ENCODE results near the gene GBP2. TPM values are rescaled to one million over a fixed set of nuclear protein-coding genes. Genes with fewer than 3 reads are reported as not detected.

The GBP2 gene
- total RNA-seq, 2 experiments from 2014 or later, result 87.6 to 91.8 TPM

DNA sequence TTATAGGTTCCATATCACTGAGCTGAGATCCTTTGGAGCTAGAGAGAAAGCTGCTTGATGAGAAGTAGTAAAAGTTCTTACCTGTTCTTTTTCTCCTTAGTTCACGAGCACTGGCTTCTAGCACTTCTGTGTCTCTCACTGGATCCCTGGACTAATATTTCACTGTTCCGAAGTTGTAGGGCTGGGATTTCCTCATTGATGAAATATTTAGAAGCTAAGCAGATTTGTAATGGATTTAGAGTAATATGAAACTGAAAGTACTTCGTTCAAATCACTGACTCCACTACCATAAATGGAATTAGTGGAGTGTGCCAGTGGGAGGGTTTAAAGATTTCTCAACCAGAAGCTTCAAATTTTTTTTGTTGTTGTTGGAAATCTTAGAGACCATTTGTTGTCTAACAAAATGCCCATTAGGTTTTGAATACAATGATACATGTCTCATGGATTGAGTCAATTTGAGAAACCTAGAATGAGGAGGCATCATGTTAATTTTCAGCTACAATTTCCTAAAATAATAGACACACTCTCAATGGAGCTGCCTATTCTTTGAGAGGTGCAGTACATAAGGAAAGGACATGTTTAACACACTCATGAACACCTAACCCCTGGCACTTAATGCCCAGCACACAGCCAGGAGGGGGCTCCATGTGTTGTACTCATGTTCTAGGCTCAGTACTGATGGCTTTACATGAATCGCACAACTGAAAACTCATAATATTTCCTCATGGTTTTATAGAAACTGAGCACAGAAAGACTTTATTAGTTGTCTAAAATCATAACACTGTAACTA lies 60.6 kb downstream of the GBP2 start, which contains the start of gene GBP1:
Gene GBP1 (minus strand): TSS at position 130 of the 790 bp plus-strand sequence. CDS start 1,974 bp downstream, outside the sequence.
- Mint-ChIP-seq H3K9me3 (no peaks in the 10 kb centered on the region), H3K4me1 (ENCODE audit: low read depth) (peaks cover 74% of the 10 kb centered on the region), H3K27me3 (no peaks in the 10 kb centered on the region), H3K27ac (peak within 1 kb of the TSS; percentile 93), H3K4me3 (peak within 1 kb of the TSS; percentile 97), H3K36me3 (ENCODE audit: low read depth) (peaks cover 49% of the 10 kb centered on the region)
- Histone ChIP-seq H3K9me3 (ENCODE audit: control insufficient read depth in 1 of 2, insufficient read depth in 1 of 2, low read length in 2 of 2) (no peaks in the 10 kb centered on the region), H3K4me3 (ENCODE audit: low read length) (peak within 1 kb of the TSS; percentile 61), H3K4me1 (ENCODE audit: insufficient read depth, low read length) (peaks cover 13% of the 10 kb centered on the region), H3K36me3 (ENCODE audit: insufficient read depth, low read length) (peaks cover 15% of the 10 kb centered on the region), H3K27ac (ENCODE audit: low read depth in 1 of 2, low read length in 2 of 2) (peak within 1 kb of the TSS; percentile 69 to 70), H3K27me3 (ENCODE audit: control insufficient read depth in 1 of 2, insufficient read depth in 2 of 2, low read length in 2 of 2) (no peaks in the 10 kb centered on the region)
- ChIA-PET POLR2A (interaction anchor here (0.8 to 3.0 kb wide), 22 partner anchors 9 to 543 kb away, joined by 3 to 22 read pairs (median 4); partner anchors contain the start of genes GBP2, GBP3, GBP4 and GBP5), CTCF (interaction anchor here (0.7 to 2.6 kb wide), 3 partner anchors 20 to 92 kb away, joined by 3 to 6 read pairs (median 4); no protein-coding TSS in a partner anchor)
- DNase-seq (peak in 4 of 14 experiments; percentile 14 to 81 (median 71)), ATAC-seq (ENCODE audit: poor library complexity) (peak; percentile 87)
- no peak for TF ChIP-seq CTCF (IDR thresholded peaks at IDR 0.05)
- intact Hi-C loops (cut with DNase I, micrococcal nuclease), result loop anchor here (1.0 to 5.0 kb wide), 3 partner anchors 38 to 292 kb away; partner anchors contain the start of gene GBP3 (in 1 of the 2)

- H3K27ac Mint-ChIP-seq, result peak overlapping the region; percentile 93
Observed at GRCh38 chr1:89064632-89065031, 61.3 kb downstream of the GBP2 start.

More at GRCh38 chr1:89064632-89065031, 61.3 kb downstream of the GBP2 start:
- Histone ChIP-seq H3K36me3 (ENCODE audit: insufficient read depth, low read length) (peaks cover 21% of the 10 kb centered on the region), H3K27ac (ENCODE audit: low read depth in 1 of 2, low read length in 2 of 2) (peak overlapping the region; percentile 69 to 70), H3K27me3 (ENCODE audit: control insufficient read depth in 1 of 2, insufficient read depth in 2 of 2, low read length in 2 of 2) (no peaks in the 10 kb centered on the region), H3K9me3 (ENCODE audit: control insufficient read depth in 1 of 2, insufficient read depth in 1 of 2, low read length in 2 of 2) (no peaks in the 10 kb centered on the region), H3K4me1 (ENCODE audit: insufficient read depth, low read length) (peaks cover 16% of the 10 kb centered on the region), H3K4me3 (ENCODE audit: low read length) (peak overlapping the region; percentile 61)
- no peaks in the 10 kb centered on the region for H3K27me3 Mint-ChIP-seq
- CTCF ChIA-PET, result interaction anchor here (0.7 to 2.6 kb wide), 3 partner anchors 21 to 91 kb away, joined by 3 to 6 read pairs (median 4); no protein-coding TSS in a partner anchor
- POLR2A ChIA-PET, result interaction anchor here (0.8 to 3.0 kb wide), 19 partner anchors 8 to 544 kb away, joined by 3 to 22 read pairs (median 5); partner anchors contain the start of genes GBP2, GBP3, GBP4 and GBP5
- TF ChIP-seq CTCF (IDR thresholded peaks at IDR 0.05), result no peak
- H3K36me3 Mint-ChIP-seq (ENCODE audit: low read depth), result peaks cover 55% of the 10 kb centered on the region
- H3K9me3 Mint-ChIP-seq, result no peaks in the 10 kb centered on the region
- ATAC-seq (ENCODE audit: poor library complexity) (peak; percentile 52), DNase-seq (peak in 1 of 14 experiments; percentile 14)
- intact Hi-C loops (cut with DNase I, micrococcal nuclease), result loop anchor here (1.0 to 5.0 kb wide), 3 partner anchors 37 to 293 kb away; partner anchors contain the start of gene GBP3 (in 1 of the 2)
- peak overlapping the region; percentile 97 for H3K4me3 Mint-ChIP-seq
- H3K4me1 Mint-ChIP-seq (ENCODE audit: low read depth), result peaks cover 71% of the 10 kb centered on the region
